ENCODE measurements around the gene ST7. TPM values are rescaled to one million over a fixed set of nuclear protein-coding genes. Genes with fewer than 3 reads are reported as not detected.

ST7 gene
- total RNA-seq, 1 donor from 2014 or later, result 18.9 TPM

Other genes starting within 250 kb of the ST7 start
- 393 and 583 TPM in 2 replicates for gene CAPZA2, start 90.9 kb upstream of the ST7 start, total RNA-seq

Measured in dermis blood vessel endothelial cell (primary cell).